Measurements from ENCODE around the gene S100A12.

GRCh38 chr1:153387001-153387400, 11.6 kb upstream of the S100A12 start:
- no peak for TF ChIP-seq RXRA (IDR thresholded peaks at IDR 0.05; ENCODE audit: borderline replicate concordance, low read depth)
- TF ChIP-seq CTCF (IDR thresholded peaks at IDR 0.05), result no peak
- TF ChIP-seq MAX (IDR thresholded peaks at IDR 0.05; ENCODE audit: low read depth), result no peak
- no peak for TF ChIP-seq JUND (IDR thresholded peaks at IDR 0.05)
- TF ChIP-seq SMC3 (IDR thresholded peaks at IDR 0.05; ENCODE audit: low read depth, low read length), result no peak
- no peak for TF ChIP-seq TCF12 (IDR thresholded peaks at IDR 0.05)
- no peak for TF ChIP-seq SIN3A (IDR thresholded peaks at IDR 0.05; ENCODE audit: borderline replicate concordance, low read depth, low read length)
- TF ChIP-seq GABPA (IDR thresholded peaks at IDR 0.05; ENCODE audit: low read depth), result no peak
- TF ChIP-seq FOXM1 (IDR thresholded peaks at IDR 0.05; ENCODE audit: low read depth), result no peak
- no peak for TF ChIP-seq TAF1 (IDR thresholded peaks at IDR 0.05; ENCODE audit: borderline replicate concordance, low read depth, low read length)
- TF ChIP-seq USF1 (IDR thresholded peaks at IDR 0.05; ENCODE audit: borderline replicate concordance, low read depth), result no peak

Measured in SK-N-SH (cell line).